Osteoblast (primary cell): Measurements from ENCODE around the gene PPFIA2. TPM values are rescaled to one million over a fixed set of nuclear protein-coding genes. Genes with fewer than 3 reads are reported as not detected.

Experiments
- DNase-seq: peaks from one replicate; pipeline ENCODE4 v3.0.0; 2011; ENCODE audit warnings: low spot score, mixed read lengths; ENCODE audit not compliant: insufficient read length; ENCODE audit errors: missing footprints
- H2AFZ ChIP-seq: 2 replicates; pipeline ENCODE4 v1.6.0; 2011; ENCODE audit warnings: mild to moderate bottlenecking, low read length
- H3K27ac ChIP-seq: 2 replicates; pipeline ENCODE4 v1.5.1; 2011; ENCODE audit warnings: mild to moderate bottlenecking, low read depth, low read length, moderate library complexity
- H3K27me3 ChIP-seq: 2 replicates; pipeline ENCODE4 v1.6.0; 2012; ENCODE audit warnings: mild to moderate bottlenecking, control low read depth, inconsistent platforms, low read length, moderate library complexity; ENCODE audit not compliant: insufficient read depth
- H3K36me3 ChIP-seq: 2 replicates; pipeline ENCODE4 v1.5.1; 2011; ENCODE audit warnings: mild to moderate bottlenecking, low read length, control low read depth, moderate library complexity; ENCODE audit not compliant: insufficient read depth
- H3K4me1 ChIP-seq: 2 replicates; pipeline ENCODE4 v1.5.1; 2011; ENCODE audit warnings: mild to moderate bottlenecking, low read length, control low read depth, moderate library complexity; ENCODE audit not compliant: insufficient read depth
- H3K4me2 ChIP-seq: 2 replicates; pipeline ENCODE4 v1.6.0; 2011; ENCODE audit warnings: mild to moderate bottlenecking, low read length; ENCODE audit not compliant: insufficient read depth
- H3K4me3 ChIP-seq: fragments of 200-600 bp; sonication (generic); 3 replicates; pipeline ENCODE4 v1.5.1; 2012; ENCODE audit warnings: mild to moderate bottlenecking, low read length, inconsistent platforms; ENCODE audit not compliant: insufficient read depth
- H3K79me2 ChIP-seq: 2 replicates; pipeline ENCODE4 v1.6.0; 2012; ENCODE audit warnings: mild to moderate bottlenecking, low read length, control low read depth, inconsistent platforms; ENCODE audit not compliant: insufficient read depth
- H3K9me3 ChIP-seq: 2 replicates; pipeline ENCODE4 v1.5.1; 2011; ENCODE audit warnings: low read depth, low read length, control low read depth
- H4K20me1 ChIP-seq: 2 replicates; pipeline ENCODE4 v1.6.0; 2012; ENCODE audit warnings: mild to moderate bottlenecking, low read length, control low read depth; ENCODE audit not compliant: insufficient read depth
- CTCF ChIP-seq: IDR thresholded peaks from 2 replicates; pipeline ENCODE4 v1.5.1; 2011; ENCODE audit warnings: mild to moderate bottlenecking, low read depth, low read length, moderate library complexity; ENCODE audit errors: extremely low read depth
- total RNA-seq: library from RNA; depleted of rRNA; stranded (reverse); fragments of >200 nt; gene quantifications from 2 replicates; pipeline ENCODE4 v1.2.3, GENCODE V29; 2012

Gene PPFIA2
- total RNA-seq, 1 donor: 3.3 TPM

- Histone ChIP-seq H3K36me3 (no peaks in the 10 kb centered on the region), H3K4me1 (no peaks in the 10 kb centered on the region), H3K27me3 (no peaks in the 10 kb centered on the region), H3K79me2 (no peaks in the 10 kb centered on the region), H4K20me1 (no peaks in the 10 kb centered on the region), H3K27ac (no peak overlapping the region), H3K4me3 (no peak overlapping the region), H3K9me3 (no peaks in the 10 kb centered on the region), H2AFZ (no peak overlapping the region), H3K4me2 (no peak overlapping the region)
- TF ChIP-seq CTCF: no peak
- no peak for DNase-seq
Measured at GRCh38 chr12:81360916-81361315, 398.2 kb downstream of the PPFIA2 start.

DNA sequence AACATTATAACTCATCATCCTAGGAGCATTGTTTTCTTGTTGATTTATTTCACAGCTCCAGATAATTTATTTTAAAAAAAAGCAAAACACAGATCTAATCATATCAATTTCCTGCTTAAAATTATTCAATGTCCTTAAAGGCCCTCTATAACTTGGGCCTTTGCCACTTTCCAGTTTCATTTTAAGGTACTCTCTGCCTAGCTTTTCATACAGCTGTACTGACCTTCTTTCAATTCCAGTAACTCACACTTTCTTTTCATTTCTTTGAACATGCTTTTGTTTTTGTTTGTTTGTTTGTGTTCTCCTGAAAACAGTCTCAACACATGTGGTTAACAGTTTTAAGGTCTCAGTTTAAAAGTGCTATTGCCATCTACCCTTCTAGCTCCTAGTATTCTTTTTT, 399.4 kb downstream of the PPFIA2 start:
- Histone ChIP-seq H2AFZ (no peak overlapping the region), H3K36me3 (no peaks in the 10 kb centered on the region), H3K27me3 (no peaks in the 10 kb centered on the region), H3K79me2 (no peaks in the 10 kb centered on the region), H3K4me1 (no peaks in the 10 kb centered on the region), H4K20me1 (no peaks in the 10 kb centered on the region), H3K27ac (no peak overlapping the region), H3K9me3 (no peaks in the 10 kb centered on the region), H3K4me2 (no peak overlapping the region), H3K4me3 (no peak overlapping the region)
- no peak for DNase-seq
- TF ChIP-seq CTCF: no peak

DNA sequence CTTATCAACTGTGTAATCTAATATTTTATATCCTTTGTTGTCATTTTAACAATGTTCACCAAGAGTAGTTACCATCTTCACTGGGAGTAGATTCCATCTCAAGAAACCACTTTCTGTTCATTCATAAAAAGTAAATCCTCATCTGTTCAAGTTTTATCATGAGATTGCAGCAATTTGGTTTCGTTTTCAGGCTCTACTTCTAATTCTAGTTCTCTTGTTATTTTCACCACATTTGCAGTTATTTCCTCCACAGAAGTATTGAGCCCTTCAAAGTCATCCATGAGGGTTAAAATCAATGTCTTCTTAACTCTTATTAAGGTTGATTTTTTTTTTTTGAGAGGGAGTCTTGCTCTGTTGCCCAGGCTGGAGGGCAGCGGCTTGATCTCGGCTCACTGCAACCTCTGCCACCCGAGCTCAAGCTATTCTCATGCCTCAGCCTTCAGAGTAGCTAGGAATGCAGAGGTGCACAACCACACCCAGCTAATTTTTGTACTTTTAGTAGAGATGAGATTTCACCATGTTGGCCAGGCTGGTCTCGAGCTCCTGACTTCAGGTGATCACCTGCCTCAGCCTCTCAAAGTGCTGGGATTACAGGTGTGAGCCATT, 404.7 kb downstream of the PPFIA2 start:
- Histone ChIP-seq H3K27me3 (no peaks in the 10 kb centered on the region), H4K20me1 (no peaks in the 10 kb centered on the region), H3K79me2 (no peaks in the 10 kb centered on the region), H3K9me3 (no peaks in the 10 kb centered on the region), H3K4me1 (no peaks in the 10 kb centered on the region), H3K4me2 (peak overlapping the region; percentile 30), H3K36me3 (no peaks in the 10 kb centered on the region), H3K4me3 (no peak overlapping the region), H2AFZ (no peak overlapping the region), H3K27ac (no peak overlapping the region)
- DNase-seq: no peak
- no peak for TF ChIP-seq CTCF

DNA sequence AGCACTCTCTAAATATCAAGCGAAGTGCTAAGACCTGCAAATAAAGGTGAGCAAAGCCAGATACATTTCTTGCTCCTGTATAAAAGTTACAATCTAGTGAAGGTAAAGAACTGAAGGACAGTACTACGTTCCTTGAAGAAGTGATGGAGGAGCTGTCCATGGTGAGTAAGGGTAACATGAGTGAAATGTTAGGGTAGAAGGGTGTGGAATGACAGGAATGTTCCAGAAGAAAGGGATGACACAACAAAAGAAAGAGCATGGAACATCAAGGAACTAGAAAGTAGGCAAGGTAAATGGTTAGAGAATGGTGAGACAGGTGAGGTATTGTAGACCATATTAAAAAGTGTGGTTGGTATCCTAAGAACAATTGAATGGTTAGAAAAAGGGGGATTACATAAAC, 408.8 kb downstream of the PPFIA2 start:
- DNase-seq: no peak

More for the DNA sequence above, 408.8 kb downstream of the PPFIA2 start:
- no peaks in the 10 kb centered on the region for H3K79me2 ChIP-seq
- no peaks in the 10 kb centered on the region for H4K20me1 ChIP-seq
- H3K36me3 ChIP-seq: no peaks in the 10 kb centered on the region
- H3K27me3 ChIP-seq: no peaks in the 10 kb centered on the region
- no peak overlapping the region for H2AFZ ChIP-seq
- no peak overlapping the region for H3K4me2 ChIP-seq
- H3K27ac ChIP-seq: no peak overlapping the region
- H3K4me3 ChIP-seq: no peak overlapping the region
- H3K9me3 ChIP-seq: no peaks in the 10 kb centered on the region
- TF ChIP-seq CTCF: no peak
- H3K4me1 ChIP-seq: no peaks in the 10 kb centered on the region
